Panc1 (cell line): ENCODE measurements around the gene AADACL2. TPM values are rescaled to one million over a fixed set of nuclear protein-coding genes. Genes with fewer than 3 reads are reported as not detected.
"Not testable (repeated sequence)": the region's sequence is repeated elsewhere in the genome, so short reads cannot be mapped to it uniquely, and the experiment has no call there.

Source experiments
- ATAC-seq: fragments of 200-7000 bp; cut with Tn5 transposase; 2 replicates; pipeline ENCODE4 v1.9.1; 2020; ENCODE audit warnings: mild to moderate bottlenecking, moderate library complexity
- BruUV-seq: library from RNA; stranded (reverse); fragments of 400-500 nt; replicated peaks from 2 replicates; lab custom pipeline; 2021; lab: Mats Ljungman, UMichigan
- CTCF ChIA-PET: fragments of 300-600 bp; sonication (Branson Sonifier 250); formaldehyde crosslinking; loops from one replicate; lab custom pipeline; 2022; ENCODE audit warnings: antibody characterized with exemption; lab: Charles Lee
- POLR2A ChIA-PET: fragments of 300-600 bp; sonication (Branson Sonifier 250); formaldehyde crosslinking; loops from one replicate; lab custom pipeline; 2022; ENCODE audit warnings: antibody characterized with exemption; lab: Charles Lee
- DNase-seq: peaks from one replicate; pipeline ENCODE4 v3.0.0-alpha.2; 2010; ENCODE audit warnings: low read depth, low spot score
- H3K27ac ChIP-seq: 2 replicates; pipeline ENCODE4 v1.5.1; 2011; ENCODE audit warnings: mild to moderate bottlenecking, low read length, inconsistent platforms
- H3K27me3 ChIP-seq: fragments of 200-500 bp; sonication (Bioruptor generic); 2 replicates; pipeline ENCODE4 v1.6.0; 2014; ENCODE audit warnings: low read length, inconsistent platforms; ENCODE audit not compliant: control insufficient read depth, insufficient read depth
- H3K36me3 ChIP-seq: fragments of 200-500 bp; sonication (Bioruptor generic); 2 replicates; pipeline ENCODE4 v1.5.1; 2014; ENCODE audit warnings: inconsistent platforms, mild to moderate bottlenecking, low read length, moderate library complexity; ENCODE audit not compliant: control insufficient read depth, insufficient read depth
- H3K4me1 ChIP-seq: 2 replicates; pipeline ENCODE4 v1.5.1; 2011; ENCODE audit warnings: inconsistent platforms, mild to moderate bottlenecking, low read length, moderate library complexity; ENCODE audit not compliant: control insufficient read depth, insufficient read depth
- H3K4me3 ChIP-seq, 2 experiments: 2 replicates each; pipeline ENCODE4 v1.5.1; 2011 to 2012; ENCODE audit warnings: low read depth in 2 of 2, low read length in 2 of 2, mild to moderate bottlenecking in 2 of 2, inconsistent platforms in 1 of 2, moderate library complexity in 1 of 2
- H3K9me3 ChIP-seq: fragments of 200-500 bp; sonication (Bioruptor generic); 2 replicates; pipeline ENCODE4 v1.5.1; 2014; ENCODE audit warnings: low read depth, mild to moderate bottlenecking, inconsistent platforms, low read length, moderate library complexity; ENCODE audit not compliant: control insufficient read depth, insufficient read depth
- POLR2AphosphoS5 ChIP-seq: IDR thresholded peaks from 2 replicates; pipeline ENCODE4 v1.6.1; 2012; ENCODE audit warnings: mild to moderate bottlenecking, low read depth, low read length, moderate library complexity
- SIN3A ChIP-seq: IDR thresholded peaks from 2 replicates; pipeline ENCODE4 v1.6.1; 2012; ENCODE audit warnings: low read depth, mild to moderate bottlenecking, low read length, moderate library complexity, borderline replicate concordance; ENCODE audit not compliant: insufficient read depth
- TCF7L2 ChIP-seq: IDR thresholded peaks from 2 replicates; pipeline ENCODE4 v1.6.1; 2011; ENCODE audit warnings: mild to moderate bottlenecking, low read depth, low read length, inconsistent platforms
- in situ Hi-C: cut with HindIII; loops from 2 replicates; pipeline ENCODE4 v1.10.0; 2016; ENCODE audit warnings: low sequenced_read_pairs, low pct_unique_long_range_greater_than_20kb
- intact Hi-C: fragments of 100-400 bp; cut with micrococcal nuclease; formaldehyde crosslinking; loops from one replicate; pipeline ENCODE4 v1.10.0; 2022; ENCODE audit not compliant: unreplicated experiment
- total RNA-seq: library from RNA; stranded (reverse); gene quantifications from one replicate; pipeline ENCODE4 v1.2.1, GENCODE V29; 2021; ENCODE audit not compliant: unreplicated experiment
- TF ChIP-seq, protein P1 (sequence below), 2 experiments: IDR thresholded peaks; 2 replicates each; pipeline ENCODE4 v1.6.1; 2011 to 2012; ENCODE audit warnings: low read depth in 2 of 2, control low read depth in 1 of 2, low read length in 1 of 2, mild to moderate bottlenecking in 1 of 2, moderate library complexity in 1 of 2; ENCODE audit not compliant: insufficient read depth in 1 of 2
- TF ChIP-seq, protein P2 (sequence below): fragments of 450-650 bp; IDR thresholded peaks from 2 replicates; pipeline ENCODE4 v1.5.1; 2017; ENCODE audit warnings: mild to moderate bottlenecking

AADACL2 gene
- total RNA-seq, 1 experiment from 2014 or later: not detected

DNA sequence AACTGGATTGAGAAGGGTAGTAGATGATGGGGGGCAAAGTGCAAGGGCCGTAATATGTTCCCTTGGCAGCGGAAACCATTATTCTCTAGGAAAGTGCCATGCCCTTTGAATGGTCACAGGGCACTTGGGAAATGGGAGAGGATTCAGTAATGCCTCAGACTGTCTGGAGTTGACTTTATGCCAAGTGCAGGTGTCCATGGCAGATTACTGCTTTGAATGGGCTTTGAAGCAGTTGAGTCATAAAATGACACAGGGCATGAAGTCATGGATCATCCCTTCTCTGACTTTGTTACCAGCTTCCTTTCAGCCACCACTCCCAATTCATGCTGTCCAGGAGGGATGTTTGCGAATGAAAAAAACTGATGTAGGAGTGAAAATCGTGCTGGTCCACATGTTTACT lies 20.1 kb downstream of the AADACL2 start:
- ChIA-PET POLR2A (no interaction called here), CTCF (no interaction called here)
- no peak overlapping the region for H3K27ac ChIP-seq
- ATAC-seq: no peak
- no peak overlapping the region for H3K4me3 ChIP-seq
- TF ChIP-seq SIN3A (no peak), TCF7L2 (no peak), POLR2AphosphoS5 (no peak)
- TF ChIP-seq, protein P1, sequence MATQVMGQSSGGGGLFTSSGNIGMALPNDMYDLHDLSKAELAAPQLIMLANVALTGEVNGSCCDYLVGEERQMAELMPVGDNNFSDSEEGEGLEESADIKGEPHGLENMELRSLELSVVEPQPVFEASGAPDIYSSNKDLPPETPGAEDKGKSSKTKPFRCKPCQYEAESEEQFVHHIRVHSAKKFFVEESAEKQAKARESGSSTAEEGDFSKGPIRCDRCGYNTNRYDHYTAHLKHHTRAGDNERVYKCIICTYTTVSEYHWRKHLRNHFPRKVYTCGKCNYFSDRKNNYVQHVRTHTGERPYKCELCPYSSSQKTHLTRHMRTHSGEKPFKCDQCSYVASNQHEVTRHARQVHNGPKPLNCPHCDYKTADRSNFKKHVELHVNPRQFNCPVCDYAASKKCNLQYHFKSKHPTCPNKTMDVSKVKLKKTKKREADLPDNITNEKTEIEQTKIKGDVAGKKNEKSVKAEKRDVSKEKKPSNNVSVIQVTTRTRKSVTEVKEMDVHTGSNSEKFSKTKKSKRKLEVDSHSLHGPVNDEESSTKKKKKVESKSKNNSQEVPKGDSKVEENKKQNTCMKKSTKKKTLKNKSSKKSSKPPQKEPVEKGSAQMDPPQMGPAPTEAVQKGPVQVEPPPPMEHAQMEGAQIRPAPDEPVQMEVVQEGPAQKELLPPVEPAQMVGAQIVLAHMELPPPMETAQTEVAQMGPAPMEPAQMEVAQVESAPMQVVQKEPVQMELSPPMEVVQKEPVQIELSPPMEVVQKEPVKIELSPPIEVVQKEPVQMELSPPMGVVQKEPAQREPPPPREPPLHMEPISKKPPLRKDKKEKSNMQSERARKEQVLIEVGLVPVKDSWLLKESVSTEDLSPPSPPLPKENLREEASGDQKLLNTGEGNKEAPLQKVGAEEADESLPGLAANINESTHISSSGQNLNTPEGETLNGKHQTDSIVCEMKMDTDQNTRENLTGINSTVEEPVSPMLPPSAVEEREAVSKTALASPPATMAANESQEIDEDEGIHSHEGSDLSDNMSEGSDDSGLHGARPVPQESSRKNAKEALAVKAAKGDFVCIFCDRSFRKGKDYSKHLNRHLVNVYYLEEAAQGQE (IDR thresholded peaks at IDR 0.05; ENCODE audit: insufficient read depth in 1 of 2, low read depth in 2 of 2, low read length in 1 of 2): no peak
- TF ChIP-seq, protein P2, sequence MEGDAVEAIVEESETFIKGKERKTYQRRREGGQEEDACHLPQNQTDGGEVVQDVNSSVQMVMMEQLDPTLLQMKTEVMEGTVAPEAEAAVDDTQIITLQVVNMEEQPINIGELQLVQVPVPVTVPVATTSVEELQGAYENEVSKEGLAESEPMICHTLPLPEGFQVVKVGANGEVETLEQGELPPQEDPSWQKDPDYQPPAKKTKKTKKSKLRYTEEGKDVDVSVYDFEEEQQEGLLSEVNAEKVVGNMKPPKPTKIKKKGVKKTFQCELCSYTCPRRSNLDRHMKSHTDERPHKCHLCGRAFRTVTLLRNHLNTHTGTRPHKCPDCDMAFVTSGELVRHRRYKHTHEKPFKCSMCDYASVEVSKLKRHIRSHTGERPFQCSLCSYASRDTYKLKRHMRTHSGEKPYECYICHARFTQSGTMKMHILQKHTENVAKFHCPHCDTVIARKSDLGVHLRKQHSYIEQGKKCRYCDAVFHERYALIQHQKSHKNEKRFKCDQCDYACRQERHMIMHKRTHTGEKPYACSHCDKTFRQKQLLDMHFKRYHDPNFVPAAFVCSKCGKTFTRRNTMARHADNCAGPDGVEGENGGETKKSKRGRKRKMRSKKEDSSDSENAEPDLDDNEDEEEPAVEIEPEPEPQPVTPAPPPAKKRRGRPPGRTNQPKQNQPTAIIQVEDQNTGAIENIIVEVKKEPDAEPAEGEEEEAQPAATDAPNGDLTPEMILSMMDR: no peak
- in situ Hi-C loops: no loop called here
- no peaks in the 10 kb centered on the region for H3K36me3 ChIP-seq
- H3K27me3 ChIP-seq: no peaks in the 10 kb centered on the region
- BruUV-seq: no TSS peak
- DNase-seq: no peak
- no peaks in the 10 kb centered on the region for H3K9me3 ChIP-seq
- intact Hi-C loops: no loop called here
- no peaks in the 10 kb centered on the region for H3K4me1 ChIP-seq

DNA sequence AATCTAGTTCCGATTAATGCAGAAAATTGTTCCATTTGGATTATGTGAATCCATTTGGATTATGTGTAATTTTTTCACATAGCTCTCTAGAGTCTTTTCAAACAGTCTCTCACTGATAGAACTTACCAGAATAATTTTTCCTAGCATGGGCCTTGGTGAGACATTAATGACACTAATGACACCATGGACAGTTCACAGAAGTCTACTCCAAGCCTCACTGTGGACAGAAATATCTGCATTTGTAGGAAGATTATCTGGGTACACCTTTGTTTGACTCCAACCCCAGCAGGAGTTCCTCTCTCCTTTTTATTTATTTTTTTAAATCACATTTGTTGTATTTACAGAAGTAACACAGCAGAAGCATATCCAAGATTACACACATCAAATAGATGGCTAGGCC lies 27.9 kb downstream of the AADACL2 start:
- TF ChIP-seq, protein P1 (IDR thresholded peaks at IDR 0.05; ENCODE audit: insufficient read depth in 1 of 2, low read depth in 2 of 2, low read length in 1 of 2): no peak
- TF ChIP-seq, protein P2: no peak
- TF ChIP-seq TCF7L2 (no peak), SIN3A (no peak), POLR2AphosphoS5 (no peak)
- no peaks in the 10 kb centered on the region for H3K36me3 ChIP-seq
- no peaks in the 10 kb centered on the region for H3K27me3 ChIP-seq
- BruUV-seq: no TSS peak
- in situ Hi-C loops (no loop called here), intact Hi-C loops (no loop called here)
- H3K4me3 ChIP-seq: no peak overlapping the region
- CTCF ChIA-PET: no interaction called here
- no peaks in the 10 kb centered on the region for H3K4me1 ChIP-seq
- POLR2A ChIA-PET: no interaction called here
- no peak for ATAC-seq
- no peak for DNase-seq
- H3K9me3 ChIP-seq: no peaks in the 10 kb centered on the region
- no peak overlapping the region for H3K27ac ChIP-seq

DNA sequence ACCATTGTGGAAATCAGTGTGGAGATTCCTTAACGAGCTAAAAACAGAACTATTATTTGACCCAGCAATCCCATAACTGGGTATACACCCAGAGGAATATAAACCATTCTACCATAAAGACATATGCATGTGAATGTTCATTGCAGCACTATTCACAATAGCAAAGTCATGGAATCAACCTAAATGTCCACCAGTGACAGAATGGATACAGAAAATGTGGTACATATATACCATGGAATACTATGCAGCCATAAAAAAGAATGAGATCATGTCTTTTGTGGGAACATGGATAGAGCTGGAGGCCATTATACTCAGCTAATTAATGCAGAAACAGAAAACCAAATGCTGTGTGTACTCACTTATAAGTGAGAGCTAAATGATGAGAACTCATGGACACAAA lies 31.0 kb downstream of the AADACL2 start:
- intact Hi-C loops, H3K4me3 ChIP-seq, BruUV-seq, in situ Hi-C loops, DNase-seq, H3K4me1 ChIP-seq, ATAC-seq, H3K27me3 ChIP-seq, H3K27ac ChIP-seq, POLR2A ChIA-PET, H3K9me3 ChIP-seq, H3K36me3 ChIP-seq, CTCF ChIA-PET: not testable (repeated sequence)
